WI38 (cell line): ENCODE data around the gene NAV2.

ENCODE experiments used
- H3K4me3 ChIP-seq: 2 replicates; pipeline ENCODE4 v1.5.1; 2011; ENCODE audit warnings: low read depth, mild to moderate bottlenecking, control low read depth, low read length
- TF ChIP-seq, protein P1 (sequence below): IDR thresholded peaks from 2 replicates; pipeline ENCODE4 v1.5.1; 2012; ENCODE audit warnings: low read depth, mild to moderate bottlenecking, control low read depth, low read length

Gene NAV2

DNA sequence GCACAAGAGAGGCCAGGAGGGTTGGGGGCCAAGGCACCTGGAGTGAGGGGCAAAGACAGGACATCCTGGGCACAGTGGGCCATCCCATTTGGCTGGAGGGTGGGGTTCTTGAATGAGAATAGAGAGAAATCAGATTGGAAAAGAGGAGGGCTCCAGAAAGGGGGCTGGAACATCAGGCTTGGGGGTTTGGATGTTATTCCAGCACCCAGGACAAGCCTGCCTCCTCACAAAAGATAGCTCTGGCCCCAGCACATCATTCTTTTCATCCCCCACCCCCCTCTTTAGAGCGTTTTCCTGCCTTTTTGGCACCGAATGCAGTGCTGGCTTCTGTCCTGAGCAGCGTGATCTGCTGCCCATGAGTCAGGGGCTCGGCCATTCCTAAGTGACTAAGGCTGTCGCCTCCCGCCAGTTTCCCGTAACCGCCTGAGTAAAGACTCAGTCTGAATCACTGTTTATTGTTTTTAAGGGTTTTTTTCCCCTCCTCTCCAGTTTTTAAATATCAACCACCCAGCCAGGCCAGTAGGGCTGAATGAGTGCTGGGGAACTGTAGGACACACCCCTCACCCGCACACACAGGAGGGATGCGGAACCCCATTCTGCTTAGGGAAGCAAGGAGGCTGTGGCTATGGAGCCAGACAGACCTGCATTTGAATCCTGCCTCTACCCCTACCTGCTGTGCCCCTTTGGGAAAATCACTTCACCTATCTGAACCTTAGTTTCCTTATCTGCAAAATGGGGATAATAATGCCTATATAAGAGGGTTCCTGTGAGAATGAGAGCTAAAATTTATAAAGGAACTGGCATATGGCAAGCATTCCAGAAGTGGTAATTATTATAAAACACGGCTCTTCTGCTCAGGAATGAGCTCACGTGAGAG is 32.4 kb upstream of the NAV2 start:
- peak overlapping the region; percentile 12; the same call in 1 of the 2 replicates for H3K4me3 ChIP-seq
- TF ChIP-seq, protein P1, sequence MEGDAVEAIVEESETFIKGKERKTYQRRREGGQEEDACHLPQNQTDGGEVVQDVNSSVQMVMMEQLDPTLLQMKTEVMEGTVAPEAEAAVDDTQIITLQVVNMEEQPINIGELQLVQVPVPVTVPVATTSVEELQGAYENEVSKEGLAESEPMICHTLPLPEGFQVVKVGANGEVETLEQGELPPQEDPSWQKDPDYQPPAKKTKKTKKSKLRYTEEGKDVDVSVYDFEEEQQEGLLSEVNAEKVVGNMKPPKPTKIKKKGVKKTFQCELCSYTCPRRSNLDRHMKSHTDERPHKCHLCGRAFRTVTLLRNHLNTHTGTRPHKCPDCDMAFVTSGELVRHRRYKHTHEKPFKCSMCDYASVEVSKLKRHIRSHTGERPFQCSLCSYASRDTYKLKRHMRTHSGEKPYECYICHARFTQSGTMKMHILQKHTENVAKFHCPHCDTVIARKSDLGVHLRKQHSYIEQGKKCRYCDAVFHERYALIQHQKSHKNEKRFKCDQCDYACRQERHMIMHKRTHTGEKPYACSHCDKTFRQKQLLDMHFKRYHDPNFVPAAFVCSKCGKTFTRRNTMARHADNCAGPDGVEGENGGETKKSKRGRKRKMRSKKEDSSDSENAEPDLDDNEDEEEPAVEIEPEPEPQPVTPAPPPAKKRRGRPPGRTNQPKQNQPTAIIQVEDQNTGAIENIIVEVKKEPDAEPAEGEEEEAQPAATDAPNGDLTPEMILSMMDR, result no peak

GRCh38 chr11:19680829-19681368 is 31.7 kb upstream of the NAV2 start:
- no peak overlapping the region; the same call in 1 of the 2 replicates for H3K4me3 ChIP-seq
- TF ChIP-seq, protein P1, result no peak

DNA sequence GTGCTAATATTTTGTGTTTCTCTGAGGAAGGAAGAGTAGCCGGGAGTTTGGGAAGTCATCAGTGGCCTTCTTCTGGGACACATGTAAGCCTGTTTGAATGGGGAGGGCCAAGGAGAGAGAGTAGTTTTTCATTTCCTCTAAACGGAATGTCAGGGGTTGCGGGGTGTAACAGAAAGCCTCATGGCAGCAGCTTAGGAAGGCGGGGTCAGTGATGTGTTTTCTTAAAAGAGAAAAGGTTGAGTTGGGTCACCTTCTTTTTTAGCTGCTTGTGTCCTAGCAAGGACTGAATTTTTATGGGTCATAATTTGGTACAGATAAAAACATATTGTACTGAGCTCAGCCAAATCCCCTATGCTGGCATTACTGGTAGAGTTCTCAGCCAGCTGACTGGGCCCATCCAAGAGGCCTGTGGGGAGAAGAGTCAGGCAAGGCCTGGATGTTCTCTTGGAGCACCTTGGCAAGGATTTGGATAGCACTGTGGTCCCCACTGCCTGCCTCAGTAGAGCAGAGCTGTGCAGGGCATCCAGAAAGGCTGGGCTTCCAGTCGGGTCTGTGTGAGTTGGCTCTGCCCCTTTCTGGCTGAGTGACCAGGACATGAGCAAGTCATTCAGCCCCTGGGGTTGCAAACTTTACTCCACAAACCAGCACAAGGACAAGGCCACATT is 29.4 kb upstream of the NAV2 start:
- no peak overlapping the region for H3K4me3 ChIP-seq
- TF ChIP-seq, protein P1, result no peak

DNA sequence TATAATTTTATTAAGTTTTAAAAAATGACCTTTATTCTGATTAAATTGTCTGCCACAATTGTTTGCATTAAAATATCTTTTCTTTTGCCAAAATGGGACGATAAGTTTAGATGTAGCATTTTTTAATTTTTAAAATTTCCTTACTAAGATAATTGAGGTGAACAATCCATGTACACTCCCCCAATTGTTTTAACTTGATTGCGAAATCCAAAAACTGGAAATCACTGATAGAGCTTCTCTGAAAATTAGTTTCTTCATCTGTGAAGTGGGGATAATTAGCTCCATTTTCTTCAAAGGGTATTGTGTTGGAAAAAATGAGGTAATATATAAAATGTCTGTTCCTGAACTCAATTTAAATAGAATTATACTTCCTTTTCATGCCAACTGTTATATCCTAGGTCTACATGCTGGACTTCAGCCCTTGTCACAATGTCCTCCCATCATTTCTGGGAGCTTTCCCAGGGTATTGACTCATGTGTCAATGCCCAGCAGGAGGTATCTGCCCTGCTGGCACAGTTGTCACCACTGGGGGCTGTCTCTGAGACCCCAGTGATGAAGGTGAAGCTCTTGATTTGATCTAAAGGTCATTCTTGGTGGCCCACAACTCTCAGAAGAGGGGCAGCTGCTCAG is 28.7 kb upstream of the NAV2 start:
- TF ChIP-seq, protein P1, result no peak

GRCh38 chr11:19686234-19686633 is 26.4 kb upstream of the NAV2 start:
- TF ChIP-seq, protein P1, result no peak
- no peak overlapping the region for H3K4me3 ChIP-seq

More for the DNA sequence above, 28.7 kb upstream of the NAV2 start:
- H3K4me3 ChIP-seq, result no peak overlapping the region

GRCh38 chr11:19687392-19687791 is 25.2 kb upstream of the NAV2 start:
- TF ChIP-seq, protein P1, result no peak
- no peak overlapping the region for H3K4me3 ChIP-seq
